Stimulated activated CD4-positive, alpha-beta T cell treated with anti-CD3 and anti-CD28 coated beads, Interleukin-1b, Interleukin-23, amount 100 ng/mL, for 24 hours (primary cell): ENCODE data around the gene CKAP5.

Experiments used
- DNase-seq, 4 experiments: peaks; one replicate each; pipeline ENCODE4 v3.0.0-alpha.2; 2020; ENCODE audit warnings: low read depth in 4 of 4, low spot score in 1 of 4

The CKAP5 gene

DNA sequence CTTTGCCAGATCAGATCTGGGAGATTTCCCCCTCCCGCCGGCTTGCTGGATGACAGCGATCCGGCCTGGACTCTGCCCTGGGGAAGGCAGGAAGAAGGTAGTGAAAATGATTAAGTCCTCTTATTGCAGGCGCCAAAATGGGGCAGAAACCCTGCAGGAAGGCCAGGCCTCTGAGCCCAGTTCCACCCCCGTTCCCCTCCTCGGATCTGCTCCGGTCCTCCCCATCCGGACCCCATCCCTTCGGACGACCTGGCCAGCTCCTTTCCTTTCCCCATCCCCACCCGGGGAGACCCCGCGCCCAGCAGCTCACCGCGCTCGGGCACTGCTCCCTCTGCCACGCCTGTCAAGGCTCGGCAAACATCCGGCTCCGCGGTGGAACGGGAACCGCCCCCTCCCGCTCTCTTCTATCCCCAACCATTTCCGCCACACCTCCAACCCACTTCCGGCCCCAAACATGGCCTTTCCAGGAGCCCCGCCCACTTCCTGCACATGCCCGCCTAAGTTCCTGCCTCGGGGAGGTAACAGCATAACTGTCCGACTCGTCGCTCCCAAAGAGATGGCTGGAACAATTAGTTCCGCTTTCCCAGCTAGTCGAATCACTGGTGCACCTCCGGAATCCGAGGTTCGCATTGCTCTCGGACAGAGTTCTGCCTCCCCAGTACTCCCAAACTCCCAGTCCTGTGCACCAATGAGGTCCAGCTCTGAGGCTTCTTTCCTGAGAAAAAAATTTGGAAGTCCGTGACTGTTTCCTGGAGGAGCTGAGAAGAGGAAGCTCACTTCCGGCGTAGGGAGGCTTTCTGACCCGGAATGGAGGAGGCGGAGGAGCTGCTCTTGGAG is 145.6 kb downstream of the CKAP5 start, which contains the start of the genes ARHGAP1 and ZNF408:
Gene ARHGAP1, minus strand, starts transcription at position 379 of the 837 bp plus-strand sequence. CDS start 4,512 bp downstream, outside the sequence.
Gene ZNF408, plus strand, starts transcription at position 791 of the 837 bp plus-strand sequence. Its CDS starts 17 bp downstream, at position 808.
- peak; percentile 97 to 100 (median 100) for DNase-seq

DNA sequence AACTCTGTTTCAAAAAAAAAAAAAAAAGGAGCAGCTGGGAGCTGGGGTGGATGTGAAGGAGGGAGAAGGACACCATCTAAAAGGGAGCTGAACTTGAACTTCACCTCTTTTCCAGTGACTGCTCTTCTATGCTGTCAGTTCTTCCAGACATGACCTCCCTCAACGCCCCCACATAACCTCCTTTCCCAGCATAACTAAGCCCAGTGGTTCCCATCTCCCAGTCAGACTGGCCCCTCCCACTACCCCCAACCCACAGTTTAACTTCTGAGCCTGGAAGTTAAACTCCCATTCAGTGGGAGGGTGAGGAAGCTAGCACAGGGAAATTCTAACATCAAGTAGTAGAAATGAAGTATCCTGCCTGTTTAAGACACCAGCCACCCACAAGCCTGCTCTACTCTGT is 147.5 kb downstream of the CKAP5 start:
- DNase-seq, result no peak

DNA sequence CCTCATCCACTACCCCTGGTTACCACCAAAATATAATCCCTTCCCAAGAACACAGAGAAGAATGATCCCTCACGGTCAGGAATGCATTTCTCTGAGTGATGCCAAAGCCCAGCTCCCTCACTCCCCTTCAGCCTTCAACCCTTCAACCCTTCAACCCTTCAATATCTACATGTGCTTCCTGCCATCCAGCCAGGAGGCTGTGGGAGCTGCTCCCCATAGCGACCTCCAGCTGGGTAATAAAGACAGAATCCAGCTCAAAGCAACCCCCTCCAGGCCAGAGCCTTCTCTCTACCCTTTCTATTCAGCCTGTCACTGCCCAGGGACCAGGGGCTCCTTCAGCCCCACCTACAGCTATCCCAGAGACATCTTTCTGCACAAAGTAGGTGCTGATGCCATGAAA is 148.4 kb downstream of the CKAP5 start:
- DNase-seq, result no peak

DNA sequence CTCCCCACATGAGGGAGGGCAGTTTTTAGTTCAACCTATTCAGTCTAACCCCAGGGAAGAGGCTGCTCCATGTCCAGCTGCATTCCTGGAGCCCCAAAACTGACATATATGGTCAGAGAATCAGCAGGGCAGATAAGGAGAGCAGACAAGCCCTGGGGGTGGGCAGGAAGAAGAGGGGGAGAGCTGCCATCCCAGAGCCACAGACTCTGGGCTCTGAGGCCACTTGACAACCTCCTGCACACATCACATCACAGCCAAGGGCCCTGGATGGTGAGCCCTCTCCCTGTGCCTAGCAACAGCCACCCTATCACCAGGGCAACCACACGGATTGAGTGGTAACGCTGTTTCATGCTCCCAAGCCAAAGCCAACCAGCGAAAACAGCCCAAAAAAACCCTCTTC is 148.8 kb downstream of the CKAP5 start:
- DNase-seq, result no peak

DNA sequence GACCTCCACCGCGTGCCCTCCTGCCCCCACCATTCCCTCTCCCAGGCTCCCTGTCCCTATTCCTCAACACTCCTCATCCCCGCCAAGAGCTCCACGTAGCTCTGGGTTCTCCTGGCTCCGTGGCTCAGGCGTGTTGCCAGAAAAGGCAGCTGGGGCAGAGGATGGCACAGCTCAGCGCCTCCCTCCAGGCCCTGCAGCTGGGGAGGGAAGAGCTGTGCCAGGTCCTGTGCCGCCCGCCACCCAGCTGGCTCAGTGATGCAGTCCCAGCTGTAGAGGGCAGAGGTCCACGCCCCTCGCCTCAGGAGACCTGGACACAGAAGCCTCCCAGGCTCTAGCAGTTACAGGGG is 149.9 kb downstream of the CKAP5 start:
- DNase-seq, result no peak

DNA sequence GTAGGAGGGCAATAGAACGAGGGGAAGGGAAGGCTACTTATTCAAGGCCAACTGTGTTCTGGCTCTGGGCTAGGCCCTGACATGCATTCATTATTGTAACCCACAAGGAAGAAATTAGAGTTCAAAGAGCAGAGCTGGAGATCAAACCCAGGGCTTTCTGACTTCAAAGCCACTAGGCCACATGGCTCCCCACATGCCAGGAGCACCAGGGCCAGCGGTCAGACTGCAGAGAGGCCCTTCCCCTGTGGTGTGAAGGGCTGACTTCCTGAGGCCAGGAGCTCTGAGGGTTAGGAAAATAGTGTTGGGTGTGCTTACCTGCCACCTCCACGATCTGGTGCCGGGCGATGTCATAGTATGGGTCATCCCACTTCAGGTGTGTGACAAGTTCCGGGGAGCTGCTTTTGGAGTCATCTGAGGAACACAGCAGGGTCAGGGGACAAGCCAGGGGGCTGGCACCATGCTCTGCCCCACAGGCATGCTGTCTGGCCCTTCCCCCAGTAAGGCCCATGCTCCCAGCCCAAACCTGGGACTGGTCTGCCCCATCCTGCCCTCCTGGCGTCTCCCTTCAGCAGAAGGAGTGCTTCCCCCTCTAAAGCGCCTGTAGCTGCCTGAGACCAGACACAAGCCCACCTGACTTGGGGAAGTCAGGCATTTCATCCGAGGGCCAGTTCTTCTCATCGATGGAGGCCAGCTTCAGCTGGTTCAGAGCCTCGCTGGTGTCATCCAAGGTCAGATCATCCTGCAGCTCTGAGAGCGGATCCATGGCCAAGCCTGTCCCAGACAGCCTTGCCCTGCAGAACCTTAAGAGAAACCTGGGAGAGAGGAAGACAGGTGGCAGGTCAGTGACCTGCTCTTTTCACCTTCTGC is 150.5 kb downstream of the CKAP5 start:
- DNase-seq, result no peak

DNA sequence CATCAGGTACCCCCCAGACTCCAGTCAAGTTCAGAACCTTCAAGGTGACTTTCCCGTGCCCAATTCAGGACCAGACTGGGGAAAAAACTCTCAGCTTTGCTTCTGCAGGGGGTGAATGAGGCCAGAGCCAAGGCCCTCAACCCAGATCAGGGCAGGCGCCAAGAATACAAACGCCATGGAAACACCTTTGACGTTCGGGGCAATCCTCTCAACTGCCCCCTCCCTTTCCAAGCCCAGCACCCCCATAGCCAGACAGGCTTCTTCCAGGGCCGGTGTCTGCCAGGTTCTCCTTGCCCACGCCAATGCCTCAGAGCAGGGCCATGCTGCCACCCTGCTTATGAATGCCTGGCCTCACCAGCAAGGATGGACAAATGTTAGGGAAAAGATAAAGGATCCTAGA is 151.5 kb downstream of the CKAP5 start:
- DNase-seq, result no peak

DNA sequence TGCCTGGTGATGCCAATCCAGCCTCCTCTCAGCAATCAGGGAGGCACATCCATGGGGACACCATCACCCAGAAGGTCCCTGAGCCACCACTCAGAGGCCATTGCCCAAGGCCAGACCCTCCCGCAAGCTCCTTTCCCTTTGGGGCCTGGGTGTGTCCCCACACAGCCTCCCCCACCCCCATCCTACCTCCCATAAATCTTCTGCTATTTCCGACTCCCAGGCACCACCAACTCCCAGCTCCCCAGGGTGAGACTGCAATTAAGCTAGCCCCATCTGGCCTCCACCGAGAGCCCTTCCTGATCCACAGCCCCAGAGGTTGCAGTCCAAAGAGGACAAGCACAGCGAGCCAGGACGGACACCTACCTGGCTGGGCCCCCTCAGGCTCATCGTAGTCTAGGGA is 152.0 kb downstream of the CKAP5 start:
- no peak for DNase-seq

DNA sequence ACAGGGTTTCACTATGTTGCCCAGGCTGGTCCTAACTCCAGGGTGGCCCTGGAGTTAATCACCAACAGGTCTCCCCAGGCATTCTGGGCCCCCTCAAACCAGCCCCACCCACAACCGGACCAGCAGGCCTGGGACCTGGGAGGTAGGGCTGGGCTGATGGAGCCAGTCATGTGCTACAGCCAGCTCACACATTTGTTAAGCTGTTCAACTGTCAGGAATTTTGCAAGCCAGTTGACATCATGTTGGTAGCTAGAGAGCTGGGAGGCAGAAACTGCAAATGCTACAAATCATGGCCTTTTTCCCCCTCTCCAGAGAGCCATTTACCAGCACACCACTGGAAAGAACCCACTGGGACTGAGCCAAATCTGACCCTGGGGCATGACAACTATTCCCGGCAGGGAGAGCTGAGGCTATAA is 152.5 kb downstream of the CKAP5 start:
- DNase-seq, result no peak
